Lung microvascular endothelial cell (primary cell): ENCODE data around the gene YES1. TPM values are rescaled to one million over a fixed set of nuclear protein-coding genes. Genes with fewer than 3 reads are reported as not detected.

ENCODE experiments used
- DNase-seq, 2 donors: peaks; one replicate each; pipeline versions ENCODE4 v3.0.0 to v3.0.0-alpha.2; 2010; ENCODE audit warnings: low read depth in 2 of 2
- total RNA-seq: library from RNA; depleted of rRNA; stranded (reverse); fragments of >200 nt; gene quantifications from 2 replicates; pipeline ENCODE4 v1.2.1, GENCODE V29; 2014

Gene YES1
- total RNA-seq, 1 donor from 2014 or later: 140 TPM

GRCh38 chr18:730692-731091 lies 81.3 kb downstream of the YES1 start:
- no peak for DNase-seq

- peak in 1 of 2 donors; percentile 15 for DNase-seq
Measured at GRCh38 chr18:730120-730519, 81.9 kb downstream of the YES1 start.

GRCh38 chr18:725646-726045 lies 86.4 kb downstream of the YES1 start:
- DNase-seq: no peak

GRCh38 chr18:723541-724080 lies 88.4 kb downstream of the YES1 start:
- DNase-seq: no peak

- no peak for DNase-seq
Measured at GRCh38 chr18:717003-717402, 95.0 kb downstream of the YES1 start.

GRCh38 chr18:715626-716025 lies 96.4 kb downstream of the YES1 start:
- peak in 1 of 2 donors; percentile 79 for DNase-seq

- no peak for DNase-seq
Measured at GRCh38 chr18:713135-713490, 98.9 kb downstream of the YES1 start.

- DNase-seq: peak; percentile 77 to 88
Measured at GRCh38 chr18:712401-713134, 99.5 kb downstream of the YES1 start, which contains the start of gene ENOSF1. ENOSF1 (minus strand) TSS chr18:712630; CDS start chr18:712587, 43 bp downstream.

GRCh38 chr18:711657-712400 lies 100.2 kb downstream of the YES1 start:
- peak; percentile 80 to 82 for DNase-seq

GRCh38 chr18:711310-711656 lies 100.8 kb downstream of the YES1 start:
- peak; percentile 34 to 78 for DNase-seq

GRCh38 chr18:710418-711300 lies 101.4 kb downstream of the YES1 start:
- no peak for DNase-seq

- no peak for DNase-seq
Measured at GRCh38 chr18:709771-710170, 102.3 kb downstream of the YES1 start.

GRCh38 chr18:708096-708495 lies 103.9 kb downstream of the YES1 start:
- DNase-seq: peak in 1 of 2 donors; percentile 16

GRCh38 chr18:706405-706804 lies 105.6 kb downstream of the YES1 start:
- no peak for DNase-seq

GRCh38 chr18:703213-703967 lies 108.7 kb downstream of the YES1 start:
- DNase-seq: peak in 1 of 2 donors; percentile 72

- DNase-seq: no peak
Measured at GRCh38 chr18:697800-698199, 114.2 kb downstream of the YES1 start.

GRCh38 chr18:697012-697411 lies 115.0 kb downstream of the YES1 start:
- no peak for DNase-seq

- peak in 1 of 2 donors; percentile 23 for DNase-seq
Measured at GRCh38 chr18:693466-694187, 118.4 kb downstream of the YES1 start.

GRCh38 chr18:692824-693223 lies 119.2 kb downstream of the YES1 start:
- no peak for DNase-seq

- peak in 1 of 2 donors; percentile 48 for DNase-seq
Measured at GRCh38 chr18:688323-688722, 123.7 kb downstream of the YES1 start.
